Gastroesophageal sphincter (tissue), 4 donors: Measurements from ENCODE around the gene RNMT. TPM values are rescaled to one million over a fixed set of nuclear protein-coding genes. Genes with fewer than 3 reads are reported as not detected.

ENCODE experiments used
- ATAC-seq: fragments of 150-250 bp; one replicate; pipeline ENCODE4 v1.9.1; 2016; ENCODE audit warnings: mild to moderate bottlenecking, moderate library complexity
- H3K27ac ChIP-seq, 4 donors: fragments of 200-600 bp; sonication (generic) in 3 of 4; 1 replicate in 3 of 4; 2 replicates in 1 of 4; pipeline ENCODE4 v1.5.1; 2016 to 2019
- H3K27me3 ChIP-seq: fragments of 200-600 bp; sonication (generic); one replicate; pipeline ENCODE4 v1.5.1; 2019
- H3K36me3 ChIP-seq, 2 donors: fragments of 200-600 bp; sonication (generic); one replicate each; pipeline ENCODE4 v1.5.1; 2019; ENCODE audit warnings: control low read depth in 1 of 2
- H3K4me1 ChIP-seq, 3 donors: fragments of 200-600 bp; sonication (generic); 1 replicate in 2 of 3; 2 replicates in 1 of 3; pipeline ENCODE4 v1.5.1; 2016 to 2019; ENCODE audit warnings: control low read depth in 2 of 3
- H3K4me3 ChIP-seq, 2 donors: fragments of 200-600 bp; sonication (generic); one replicate each; pipeline ENCODE4 v1.5.1; 2019; ENCODE audit warnings: mild to moderate bottlenecking in 1 of 2, moderate library complexity in 1 of 2
- H3K9me3 ChIP-seq, 3 donors: fragments of 200-600 bp; sonication (generic); one replicate each; pipeline ENCODE4 v1.5.1; 2017 to 2019; ENCODE audit warnings: control low read depth in 2 of 3
- CTCF ChIP-seq, 4 experiments: fragments of 200-600 bp in 2 of 4; fragments of 450-650 bp in 2 of 4; sonication (generic) in 1 of 4; IDR thresholded peaks; one replicate each; pipeline ENCODE4 v1.5.1; 2017 to 2019; ENCODE audit warnings: antibody characterized with exemption in 4 of 4, mild to moderate bottlenecking in 2 of 4, moderate library complexity in 2 of 4
- EP300 ChIP-seq: sonication (generic); formaldehyde crosslinking; IDR thresholded peaks from one replicate; pipeline ENCODE4 v1.6.1; 2017; ENCODE audit warnings: antibody characterized with exemption, mild to moderate bottlenecking
- POLR2A ChIP-seq, 2 donors: fragments of 450-650 bp; IDR thresholded peaks; one replicate each; pipeline ENCODE4 v1.6.1; 2017; ENCODE audit warnings: antibody characterized with exemption in 2 of 2, mild to moderate bottlenecking in 2 of 2, moderate library complexity in 1 of 2
- POLR2AphosphoS5 ChIP-seq: sonication (generic); formaldehyde crosslinking; IDR thresholded peaks from one replicate; pipeline ENCODE4 v1.6.1; 2017; ENCODE audit warnings: antibody characterized with exemption
- WGBS, 2 donors: methylation state at CpG; one replicate each; pipeline ENCODE4 v1.1.5; 2018; ENCODE audit warnings: low coverage in 1 of 2; 5-methylcytosine and 5-hydroxymethylcytosine counted together
- total RNA-seq, 4 donors: library from RNA; depleted of rRNA; stranded (reverse); fragments of >200 nt; gene quantifications; one replicate each; pipeline ENCODE4 v1.1.0, GENCODE V29; 2016

Gene RNMT
- total RNA-seq, 4 donors from 2014 or later, result 18.6 to 27.1 (median 24.0) TPM

- Histone ChIP-seq H3K27me3 (no peaks in the 10 kb centered on the region), H3K36me3 (no peaks in the 10 kb centered on the region), H3K4me3 (no peak overlapping the region), H3K9me3 (no peaks in the 10 kb centered on the region), H3K4me1 (peaks cover 1 to 22% (median 6%) of the 10 kb centered on the region in 3 donors), H3K27ac (no peak overlapping the region)
- ATAC-seq, result no peak
- WGBS, 2 donors, result 100% methylated on average over 1 of the region's 1 CpG; no CpG with 5 or more reads in 1 of the 2 donors
- TF ChIP-seq CTCF (IDR thresholded peaks at IDR 0.05) (no peak), EP300 (no peak), POLR2AphosphoS5 (no peak), POLR2A (IDR thresholded peaks at IDR 0.05) (no peak)
Measured at GRCh38 chr18:13720123-13720522, 6.3 kb upstream of the RNMT start.

DNA sequence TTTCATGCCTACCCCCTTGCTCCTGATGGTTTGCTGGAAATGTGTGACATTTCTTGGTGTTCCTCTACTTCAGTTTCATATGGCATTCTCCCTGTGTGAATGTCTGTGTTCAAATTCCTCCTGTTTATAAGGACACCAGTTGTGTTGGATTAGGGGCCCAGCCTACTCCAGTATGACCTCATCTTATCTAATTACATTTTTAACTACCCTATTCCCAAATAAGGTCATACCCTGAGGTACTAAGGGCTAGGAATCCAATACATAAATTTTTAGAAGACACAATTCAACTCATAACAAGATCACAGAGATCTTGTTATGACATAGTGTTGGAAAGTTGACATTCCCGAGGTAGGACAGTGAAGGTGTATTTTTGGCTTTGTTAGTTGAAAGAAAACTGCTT is 5.6 kb upstream of the RNMT start:
- no peaks in the 10 kb centered on the region for H3K9me3 ChIP-seq
- H3K27me3 ChIP-seq, result no peaks in the 10 kb centered on the region
- H3K36me3 ChIP-seq, result no peaks in the 10 kb centered on the region
- H3K4me3 ChIP-seq, result no peak overlapping the region
- no peak for TF ChIP-seq EP300
- TF ChIP-seq CTCF (IDR thresholded peaks at IDR 0.05), result no peak
- no peak for TF ChIP-seq POLR2A (IDR thresholded peaks at IDR 0.05)
- TF ChIP-seq POLR2AphosphoS5, result no peak
- no peak overlapping the region for H3K27ac ChIP-seq
- 78 to 86% methylated on average over 1 of the region's 1 CpG for WGBS, 2 donors
- no peak for ATAC-seq
- H3K4me1 ChIP-seq, result peaks cover 5 to 29% (median 10%) of the 10 kb centered on the region in 3 donors

- H3K4me3 ChIP-seq, result peak overlapping the region; percentile 69 to 97
- H3K27me3 ChIP-seq, result no peaks in the 10 kb centered on the region
- no peaks in the 10 kb centered on the region for H3K36me3 ChIP-seq
- no peaks in the 10 kb centered on the region for H3K9me3 ChIP-seq
- 8 to 9% methylated on average over 15 to 20 of the region's 35 CpGs for WGBS, 2 donors
- TF ChIP-seq CTCF (IDR thresholded peaks at IDR 0.05) (no peak), POLR2AphosphoS5 (no peak), POLR2A (IDR thresholded peaks at IDR 0.05) (no peak), EP300 (no peak)
- peak overlapping the region in 3 of 4 donors; percentile 94 to 97 (median 96) for H3K27ac ChIP-seq
- ATAC-seq, result no peak
- peaks cover 5 to 44% (median 15%) of the 10 kb centered on the region in 3 donors for H3K4me1 ChIP-seq
Measured at GRCh38 chr18:13725566-13726231, 774 bp upstream of the RNMT start.

DNA sequence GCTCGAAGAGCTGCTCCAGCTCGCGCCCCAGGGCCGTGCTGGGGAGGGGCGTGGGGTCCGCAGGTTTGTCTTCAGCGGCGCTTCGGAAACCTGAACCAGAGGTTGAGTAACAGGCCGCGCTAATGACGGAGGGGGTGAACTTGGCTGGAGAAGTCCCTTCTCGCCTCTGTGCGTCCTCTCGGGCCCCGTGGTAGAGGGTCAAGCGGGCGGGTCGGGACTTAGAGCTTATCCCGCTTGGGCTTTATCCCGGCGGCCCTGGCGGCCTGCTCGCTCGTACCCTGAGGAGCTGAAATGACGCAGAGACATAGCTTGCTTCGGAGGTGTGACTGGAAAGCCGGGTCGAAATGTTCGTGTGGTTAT is 479 bp downstream of the RNMT start:
- Histone ChIP-seq H3K27me3 (no peaks in the 10 kb centered on the region), H3K4me3 (peak overlapping the region; percentile 69 to 97), H3K27ac (peak overlapping the region; percentile 91 to 97 (median 95)), H3K36me3 (no peaks in the 10 kb centered on the region), H3K9me3 (no peaks in the 10 kb centered on the region), H3K4me1 (peaks cover 5 to 51% (median 15%) of the 10 kb centered on the region in 3 donors)
- peak; percentile 60 for ATAC-seq
- WGBS, 2 donors, result 2% methylated on average over 12 of the region's 30 CpGs; no CpG with 5 or more reads in 1 of the 2 donors
- TF ChIP-seq EP300, result no peak
- TF ChIP-seq CTCF (IDR thresholded peaks at IDR 0.05), result no peak
- TF ChIP-seq POLR2A (IDR thresholded peaks at IDR 0.05), result no peak
- no peak for TF ChIP-seq POLR2AphosphoS5

DNA sequence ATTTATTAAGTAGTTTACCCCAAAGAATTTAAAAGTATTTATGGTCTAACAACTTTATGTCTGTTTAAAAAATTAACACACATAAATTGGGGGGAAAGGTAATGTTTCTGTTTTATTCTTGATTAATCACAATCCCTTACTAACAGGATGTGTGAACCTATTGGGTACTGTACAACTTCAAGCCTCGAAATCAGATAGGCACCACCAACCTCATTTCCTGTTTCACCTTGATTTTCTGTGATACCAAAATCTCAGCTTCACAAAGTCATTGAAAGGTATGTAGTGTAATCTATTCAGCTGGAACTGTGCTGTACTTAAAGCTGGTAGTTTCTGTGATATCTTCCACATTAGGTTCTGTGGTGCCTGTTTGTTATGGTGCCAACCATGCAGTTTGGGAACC is 4.0 kb downstream of the RNMT start:
- Histone ChIP-seq H3K4me3 (no peak overlapping the region), H3K9me3 (no peaks in the 10 kb centered on the region), H3K27me3 (no peaks in the 10 kb centered on the region), H3K36me3 (peaks cover 0 to 25% of the 10 kb centered on the region in 2 donors), H3K4me1 (peaks cover 0 to 34% (median 5%) of the 10 kb centered on the region in 3 donors), H3K27ac (no peak overlapping the region)
- TF ChIP-seq EP300 (no peak), POLR2AphosphoS5 (no peak), CTCF (IDR thresholded peaks at IDR 0.05) (no peak), POLR2A (IDR thresholded peaks at IDR 0.05) (no peak)
- ATAC-seq, result no peak
- 78% methylated on average over 1 of the region's 1 CpG; no CpG with 5 or more reads in 1 of the 2 donors for WGBS, 2 donors
